Measurements from ENCODE around the gene CDKN2C. TPM values are rescaled to one million over a fixed set of nuclear protein-coding genes. Genes with fewer than 3 reads are reported as not detected.

The CDKN2C gene
- total RNA-seq, 1 experiment from 2014 or later, result 9.4 TPM

GRCh38 chr1:50971748-50972305, 1.8 kb downstream of the CDKN2C start:
- no peaks in the 10 kb centered on the region for H3K79me2 ChIP-seq (ENCODE audit: insufficient read depth, low read length)
- POLR2A ChIA-PET, result no interaction called here
- H3K4me2 ChIP-seq (ENCODE audit: low read length), result no peak overlapping the region

More at GRCh38 chr1:50971748-50972305, 1.8 kb downstream of the CDKN2C start:
- Histone ChIP-seq H4K20me1 (ENCODE audit: insufficient read depth) (no peaks in the 10 kb centered on the region), H3K27me3 (ENCODE audit: insufficient read depth, low read length) (no peaks in the 10 kb centered on the region), H3K9me2 (ENCODE audit: insufficient read depth) (no peaks in the 10 kb centered on the region; the same call in 1 of the 2 replicates), H3K9ac (ENCODE audit: low read length) (no peak overlapping the region), H3K4me1 (ENCODE audit: control insufficient read depth in 1 of 2, insufficient read depth in 2 of 2, low read length in 2 of 2) (peaks cover 7 to 24% of the 10 kb centered on the region in 2 experiments; a peak in 3 of 4 replicates), H3K9me3 (ENCODE audit: control insufficient read depth in 1 of 2, insufficient read depth in 1 of 2, low read depth in 1 of 2, low read length in 2 of 2) (no peaks in the 10 kb centered on the region), H3K27ac (ENCODE audit: low read depth, low read length) (no peak overlapping the region), H3K36me3 (ENCODE audit: control insufficient read depth in 1 of 2, insufficient read depth in 2 of 2, low read length in 2 of 2) (no peaks in the 10 kb centered on the region), H2AFZ (ENCODE audit: low read depth, low read length, poor library complexity, severe bottlenecking) (no peak overlapping the region), H3K4me3 (replicated peaks in 1 of 2; ENCODE audit: low read depth in 1 of 2, low read length in 2 of 2) (no peak overlapping the region)
- ChIA-PET RAD21 (ENCODE audit: low non-redundant PET in 1 of 2, low total read pairs in 2 of 2, uncharacterized antibody in 2 of 2, unreplicated experiment in 2 of 2) (no interaction called here), CTCF (no interaction called here)
- DNase-seq (ENCODE audit: low read depth, low spot score) (no peak), ATAC-seq (no peak)
- TF ChIP-seq EGR1 (IDR thresholded peaks at IDR 0.05; ENCODE audit: low read depth) (no peak), JUND (IDR thresholded peaks at IDR 0.05) (no peak), ZNF274 (IDR thresholded peaks at IDR 0.05; ENCODE audit: low read depth, low read length) (no peak), ELF1 (IDR thresholded peaks at IDR 0.05; ENCODE audit: borderline replicate concordance, low read depth) (no peak), CBX3 (IDR thresholded peaks at IDR 0.05; ENCODE audit: low read depth) (no peak), SIN3A (IDR thresholded peaks at IDR 0.05; ENCODE audit: low read depth) (no peak), ZFX (IDR thresholded peaks at IDR 0.05) (no peak), YY1 (IDR thresholded peaks at IDR 0.05; ENCODE audit: extremely low read depth, insufficient replicate concordance, low read depth, low read length) (no peak), FOSL1 (IDR thresholded peaks at IDR 0.05; ENCODE audit: low read depth) (no peak), CTCF (IDR thresholded peaks at IDR 0.05 in 2 of 3, conservative IDR thresholded peaks at IDR 0.05 in 1 of 3; ENCODE audit: borderline replicate concordance in 1 of 3, insufficient read depth in 1 of 3, low read depth in 2 of 3, low read length in 2 of 3) (no peak), POLR2AphosphoS5 (IDR thresholded peaks at IDR 0.05; ENCODE audit: low read depth, low read length) (no peak), POLR2A (IDR thresholded peaks at IDR 0.05; ENCODE audit: borderline replicate concordance, extremely low read depth, insufficient read depth, insufficient read length) (no peak), RAD21 (IDR thresholded peaks at IDR 0.05; ENCODE audit: low read depth) (no peak), TCF7L2 (IDR thresholded peaks at IDR 0.05; ENCODE audit: borderline replicate concordance, extremely low read depth, insufficient read depth, insufficient read length) (no peak), SRF (IDR thresholded peaks at IDR 0.05; ENCODE audit: low read depth) (no peak), EZH2 (IDR thresholded peaks at IDR 0.05) (no peak)
- TF ChIP-seq, protein P1, sequence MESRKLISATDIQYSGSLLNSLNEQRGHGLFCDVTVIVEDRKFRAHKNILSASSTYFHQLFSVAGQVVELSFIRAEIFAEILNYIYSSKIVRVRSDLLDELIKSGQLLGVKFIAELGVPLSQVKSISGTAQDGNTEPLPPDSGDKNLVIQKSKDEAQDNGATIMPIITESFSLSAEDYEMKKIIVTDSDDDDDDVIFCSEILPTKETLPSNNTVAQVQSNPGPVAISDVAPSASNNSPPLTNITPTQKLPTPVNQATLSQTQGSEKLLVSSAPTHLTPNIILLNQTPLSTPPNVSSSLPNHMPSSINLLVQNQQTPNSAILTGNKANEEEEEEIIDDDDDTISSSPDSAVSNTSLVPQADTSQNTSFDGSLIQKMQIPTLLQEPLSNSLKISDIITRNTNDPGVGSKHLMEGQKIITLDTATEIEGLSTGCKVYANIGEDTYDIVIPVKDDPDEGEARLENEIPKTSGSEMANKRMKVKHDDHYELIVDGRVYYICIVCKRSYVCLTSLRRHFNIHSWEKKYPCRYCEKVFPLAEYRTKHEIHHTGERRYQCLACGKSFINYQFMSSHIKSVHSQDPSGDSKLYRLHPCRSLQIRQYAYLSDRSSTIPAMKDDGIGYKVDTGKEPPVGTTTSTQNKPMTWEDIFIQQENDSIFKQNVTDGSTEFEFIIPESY (IDR thresholded peaks at IDR 0.05; ENCODE audit: extremely low read depth, insufficient replicate concordance, low read length), result no peak
- TF ChIP-seq, protein P2, sequence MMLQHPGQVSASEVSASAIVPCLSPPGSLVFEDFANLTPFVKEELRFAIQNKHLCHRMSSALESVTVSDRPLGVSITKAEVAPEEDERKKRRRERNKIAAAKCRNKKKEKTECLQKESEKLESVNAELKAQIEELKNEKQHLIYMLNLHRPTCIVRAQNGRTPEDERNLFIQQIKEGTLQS (IDR thresholded peaks at IDR 0.05), result no peak
- BruUV-seq (replicated peaks), result no TSS peak
- intact Hi-C loops (cut with micrococcal nuclease), result no loop called here

Data from HCT116 (cell line).